ENCODE results near the gene FNDC1. TPM values are rescaled to one million over a fixed set of nuclear protein-coding genes. Genes with fewer than 3 reads are reported as not detected.

Gene FNDC1
- total RNA-seq: under 0.01 TPM in 2 replicates

GRCh38 chr6:159169193-159169555 lies at the start of gene FNDC1:
Gene FNDC1, plus strand, starts transcription at chr6:159169400. Its CDS starts 197 bp downstream, at chr6:159169597.

Other genes starting within 250 kb of the FNDC1 start
- gene RSPH3, start 169.2 kb upstream of the FNDC1 start, total RNA-seq: 2.1 and 4.0 TPM in 2 replicates
- gene TAGAP, start 124.4 kb upstream of the FNDC1 start, total RNA-seq: not detected in 2 replicates

Data from bladder microvascular endothelial cell (primary cell).